Bone marrow (tissue), 2 donors: Measurements from ENCODE around the gene FRMD4B.
"Not testable (repeated sequence)": the region's sequence is repeated elsewhere in the genome, so short reads cannot be mapped to it uniquely, and the experiment has no call there.

ENCODE experiments used
- DNase-seq, 2 donors: peaks; one replicate each; lab custom pipeline; 2025; lab: John Stamatoyannopoulos, UW

Gene FRMD4B

GRCh38 chr3:69244039-69244438, 141.8 kb downstream of the FRMD4B start:
- DNase-seq = no peak

GRCh38 chr3:69241769-69242168, 144.1 kb downstream of the FRMD4B start:
- no peak for DNase-seq

- no peak for DNase-seq
Measured at GRCh38 chr3:69240651-69241568, 145.0 kb downstream of the FRMD4B start.

- DNase-seq = no peak
Measured at GRCh38 chr3:69239063-69239462, 146.8 kb downstream of the FRMD4B start.

- DNase-seq = no peak
Measured at GRCh38 chr3:69236812-69237707, 148.8 kb downstream of the FRMD4B start.

- no peak for DNase-seq
Measured at GRCh38 chr3:69235882-69236281, 150.0 kb downstream of the FRMD4B start.

GRCh38 chr3:69235227-69235626, 150.7 kb downstream of the FRMD4B start:
- not testable (repeated sequence) for DNase-seq

GRCh38 chr3:69232482-69232881, 153.4 kb downstream of the FRMD4B start:
- no peak for DNase-seq

GRCh38 chr3:69231929-69232440, 153.9 kb downstream of the FRMD4B start:
- DNase-seq = no peak

GRCh38 chr3:69226071-69226470, 159.8 kb downstream of the FRMD4B start:
- DNase-seq = no peak

GRCh38 chr3:69219101-69219708, 166.7 kb downstream of the FRMD4B start:
- DNase-seq = no peak

GRCh38 chr3:69218079-69218478, 167.8 kb downstream of the FRMD4B start:
- DNase-seq = no peak

GRCh38 chr3:69216981-69217380, 168.9 kb downstream of the FRMD4B start:
- DNase-seq = no peak

- DNase-seq = no peak
Measured at GRCh38 chr3:69214241-69214640, 171.6 kb downstream of the FRMD4B start.

- DNase-seq = peak in 1 of 2 donors; percentile 84
Measured at GRCh38 chr3:69212411-69213160, 173.3 kb downstream of the FRMD4B start.

- no peak for DNase-seq
Measured at GRCh38 chr3:69210068-69210730, 175.7 kb downstream of the FRMD4B start.

- DNase-seq = peak in 1 of 2 donors; percentile 5
Measured at GRCh38 chr3:69209413-69209812, 176.5 kb downstream of the FRMD4B start.

GRCh38 chr3:69207031-69207430, 178.9 kb downstream of the FRMD4B start:
- DNase-seq = no peak

GRCh38 chr3:69205385-69205784, 180.5 kb downstream of the FRMD4B start:
- no peak for DNase-seq

- no peak for DNase-seq
Measured at GRCh38 chr3:69204315-69204957, 181.5 kb downstream of the FRMD4B start.
